HFFc6 (cell line): ENCODE results near the gene TBC1D5. TPM values are rescaled to one million over a fixed set of nuclear protein-coding genes. Genes with fewer than 3 reads are reported as not detected.

Source experiments
- DNase-seq: peaks from one replicate; pipeline ENCODE4 v3.0.0-alpha.2; 2018
- H3K27ac Mint-ChIP-seq: 2 replicates; pipeline ENCODE4 v1.8.0; 2020; ENCODE audit warnings: mild to moderate bottlenecking, mixed read lengths
- H3K27me3 Mint-ChIP-seq: 2 replicates; pipeline ENCODE4 v1.8.0; 2021; ENCODE audit warnings: mild to moderate bottlenecking, moderate library complexity, mixed read lengths; ENCODE audit not compliant: insufficient read depth
- H3K36me3 Mint-ChIP-seq: 2 replicates; pipeline ENCODE4 v1.8.0; 2021; ENCODE audit warnings: low read depth, mixed read lengths
- H3K4me1 Mint-ChIP-seq: 2 replicates; pipeline ENCODE4 v1.8.0; 2020; ENCODE audit warnings: low read depth, mixed read lengths
- H3K4me3 Mint-ChIP-seq: 2 replicates; pipeline ENCODE4 v1.8.0; 2020; ENCODE audit warnings: mild to moderate bottlenecking, moderate library complexity, mixed read lengths
- H3K9me3 Mint-ChIP-seq: 2 replicates; pipeline ENCODE4 v1.8.0; 2020; ENCODE audit warnings: mild to moderate bottlenecking, mixed read lengths
- CTCF ChIP-seq: fragments of 200-600 bp; sonication (generic); IDR thresholded peaks from 2 replicates; pipeline ENCODE4 v1.5.0; 2021; ENCODE audit warnings: antibody characterized with exemption, mild to moderate bottlenecking
- total RNA-seq, 6 experiments: library from RNA; stranded (reverse); fragmentation: NEBNext Ultra II Directional; extraction: Animal tissue kit (Norgen Biotek cat#: 25700); gene quantifications; 2 replicates in 1 of 6; 3 replicates in 5 of 6; pipeline ENCODE4 v1.2.3, GENCODE V29; 2021

TBC1D5 gene
- total RNA-seq, 6 experiments from 2014 or later, result 37.2 to 46.0 (median 40.1) TPM

GRCh38 chr3:17430582-17430981 is 311.8 kb downstream of the TBC1D5 start:
- H3K9me3 Mint-ChIP-seq, result no peaks in the 10 kb centered on the region
- H3K4me3 Mint-ChIP-seq, result peak overlapping the region; percentile 39; the same call in 1 of the 2 replicates
- no peak for TF ChIP-seq CTCF
- DNase-seq, result no peak
- no peaks in the 10 kb centered on the region; the same call in 1 of the 2 replicates for H3K27me3 Mint-ChIP-seq
- peaks cover 22% of the 10 kb centered on the region for H3K4me1 Mint-ChIP-seq
- H3K27ac Mint-ChIP-seq, result no peak overlapping the region
- 0 out of 2 replicates have a peak, but pooled peaks cover 3% of the 10 kb centered on the region for H3K36me3 Mint-ChIP-seq

DNA sequence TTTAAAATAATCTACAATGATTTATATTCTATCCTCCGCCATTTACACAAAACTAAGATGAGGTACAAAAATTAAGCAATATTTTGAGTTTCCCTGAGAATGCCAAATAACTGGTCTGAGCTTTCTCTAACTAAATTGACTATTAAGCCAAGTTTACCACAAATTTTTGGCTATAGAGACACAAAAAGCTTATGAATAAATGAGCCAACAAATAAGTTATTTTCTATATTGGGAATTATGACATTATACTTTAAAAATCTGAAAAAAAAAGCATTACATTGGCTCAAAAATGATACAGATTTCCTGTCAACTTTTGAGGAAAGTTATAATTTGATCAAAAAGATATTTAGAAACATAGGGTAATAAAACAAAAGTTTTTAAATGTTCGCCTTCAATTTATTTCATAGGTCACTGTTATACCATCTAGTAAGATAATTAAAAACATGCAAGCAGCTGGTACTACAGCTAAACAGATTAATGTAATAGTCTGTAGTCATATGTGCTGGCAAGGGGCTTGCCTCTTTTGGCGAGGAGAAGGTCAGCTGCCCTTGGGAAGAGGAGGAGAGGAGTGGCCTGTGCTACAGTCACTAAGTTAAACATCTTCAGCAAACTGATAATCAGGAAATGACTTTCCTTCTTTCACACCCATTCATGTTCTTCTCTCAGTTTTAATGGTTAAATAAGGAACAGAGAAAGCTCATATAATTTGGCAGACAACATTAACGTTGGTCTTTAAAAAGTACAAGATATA is 318.5 kb downstream of the TBC1D5 start:
- H3K4me3 Mint-ChIP-seq, result no peak overlapping the region
- no peaks in the 10 kb centered on the region for H3K36me3 Mint-ChIP-seq
- no peaks in the 10 kb centered on the region; the same call in 1 of the 2 replicates for H3K27me3 Mint-ChIP-seq
- no peak for DNase-seq
- no peaks in the 10 kb centered on the region for H3K9me3 Mint-ChIP-seq
- TF ChIP-seq CTCF, result no peak
- H3K4me1 Mint-ChIP-seq, result peaks cover 10% of the 10 kb centered on the region
- no peak overlapping the region for H3K27ac Mint-ChIP-seq

- Mint-ChIP-seq H3K27me3 (no peaks in the 10 kb centered on the region; the same call in 1 of the 2 replicates), H3K4me3 (no peak overlapping the region), H3K4me1 (peaks cover 10% of the 10 kb centered on the region), H3K9me3 (no peaks in the 10 kb centered on the region), H3K27ac (no peak overlapping the region), H3K36me3 (no peaks in the 10 kb centered on the region)
- DNase-seq, result no peak
- no peak for TF ChIP-seq CTCF
Observed at GRCh38 chr3:17422636-17423035, 319.8 kb downstream of the TBC1D5 start.

DNA sequence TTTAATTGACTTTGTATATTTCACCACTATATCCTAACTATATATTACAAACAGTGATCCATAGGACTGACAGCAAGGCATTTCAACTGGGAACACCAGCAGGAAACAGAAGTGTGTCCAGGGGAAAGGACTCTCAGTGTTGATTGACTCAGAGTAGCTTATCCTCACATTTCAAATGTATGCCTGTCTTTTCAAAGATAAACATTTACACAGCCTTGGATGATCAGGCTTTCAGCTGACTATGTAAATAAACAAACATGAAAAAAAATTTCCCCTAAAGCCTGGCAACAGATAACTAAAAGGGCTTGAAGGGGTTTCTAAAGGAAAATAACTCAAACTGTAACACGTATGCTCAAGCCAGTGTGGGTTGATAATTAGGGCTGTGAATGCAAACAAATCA is 321.8 kb downstream of the TBC1D5 start:
- TF ChIP-seq CTCF, result no peak
- Mint-ChIP-seq H3K4me1 (peaks cover 10% of the 10 kb centered on the region), H3K9me3 (no peaks in the 10 kb centered on the region), H3K36me3 (no peaks in the 10 kb centered on the region), H3K4me3 (no peak overlapping the region), H3K27me3 (no peaks in the 10 kb centered on the region; the same call in 1 of the 2 replicates), H3K27ac (no peak overlapping the region)
- DNase-seq, result no peak

DNA sequence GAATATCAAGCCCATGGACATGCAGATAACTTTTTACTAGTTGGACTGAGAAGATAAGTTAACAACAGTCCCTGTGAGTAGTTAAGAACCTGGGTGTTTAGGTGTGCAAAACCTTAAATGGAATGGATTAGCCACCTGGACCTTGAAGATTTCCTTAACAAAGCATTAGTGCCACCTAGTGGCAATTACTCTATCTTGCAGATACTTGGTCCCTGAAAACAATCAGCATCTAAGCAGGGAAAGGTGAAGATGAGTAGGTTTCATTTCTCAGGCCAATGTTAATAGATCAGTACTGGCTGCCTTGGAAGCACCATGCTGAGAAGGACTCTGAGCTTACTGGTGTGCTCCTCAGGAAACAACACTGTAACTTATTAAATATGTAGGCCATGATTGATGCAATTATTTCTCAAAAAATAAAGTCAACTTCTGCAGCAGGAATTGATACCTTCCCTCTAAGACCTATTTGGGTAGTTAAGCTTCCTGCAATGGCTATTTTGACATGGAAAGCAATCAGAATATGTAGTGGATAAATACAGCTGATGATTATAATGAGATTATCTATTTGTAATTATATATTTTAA is 329.4 kb downstream of the TBC1D5 start:
- DNase-seq, result peak; percentile 45
- no peaks in the 10 kb centered on the region for H3K9me3 Mint-ChIP-seq
- H3K4me3 Mint-ChIP-seq, result no peak overlapping the region
- H3K27me3 Mint-ChIP-seq, result no peaks in the 10 kb centered on the region
- H3K27ac Mint-ChIP-seq, result no peak overlapping the region
- TF ChIP-seq CTCF, result peak; percentile 94
- H3K4me1 Mint-ChIP-seq, result no peaks in the 10 kb centered on the region; the same call in 1 of the 2 replicates
- H3K36me3 Mint-ChIP-seq, result no peaks in the 10 kb centered on the region
